HG03565 (cell line): ENCODE measurements around the gene SUSD1.

Source experiments
- ATAC-seq: cut with Tn5 transposase; IDR thresholded peaks from one replicate; pipeline ENCODE4 v1.9.1; 2021; ENCODE audit warnings: mild to moderate bottlenecking, moderate library complexity; ENCODE audit not compliant: unreplicated experiment

SUSD1 gene

DNA sequence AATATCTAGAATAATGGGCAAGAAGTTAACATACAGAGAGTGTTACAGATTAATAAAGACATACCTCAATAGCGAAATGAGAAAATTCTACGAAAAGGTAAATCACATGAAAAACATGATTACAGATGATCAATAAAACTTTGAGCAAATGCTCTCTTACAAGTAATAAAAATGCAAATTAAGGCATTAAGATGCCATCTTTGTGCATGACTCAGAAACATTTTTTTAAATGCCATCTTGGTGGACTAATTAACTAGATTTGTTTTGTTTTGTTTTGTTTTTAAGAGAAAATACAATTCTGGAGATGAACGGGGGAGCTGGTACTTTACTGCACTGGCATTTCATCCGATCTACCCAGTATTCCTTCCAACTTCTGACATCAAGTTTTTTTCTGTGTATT is 130.2 kb downstream of the SUSD1 start:
- no peak for ATAC-seq

GRCh38 chr9:112044186-112044585 is 130.9 kb downstream of the SUSD1 start:
- ATAC-seq: no peak

DNA sequence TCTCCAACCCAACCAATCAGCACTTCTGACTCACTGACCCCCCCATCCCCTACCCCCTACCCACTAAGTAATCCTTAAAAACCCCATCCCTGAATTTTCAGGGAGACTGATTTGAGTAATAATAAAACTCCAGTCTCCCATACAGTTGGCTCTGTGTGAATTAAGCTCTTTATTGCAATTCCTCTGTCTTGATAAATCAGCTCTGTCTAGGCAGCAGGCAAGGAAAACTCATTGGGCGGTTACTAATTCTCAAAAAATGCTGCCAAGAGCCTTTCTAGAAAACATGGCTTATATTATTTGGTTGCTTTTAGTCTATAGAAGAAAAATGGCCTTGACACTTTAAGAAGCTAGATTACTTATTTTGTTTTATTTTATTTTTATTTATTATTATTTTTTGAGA is 131.7 kb downstream of the SUSD1 start:
- no peak for ATAC-seq

DNA sequence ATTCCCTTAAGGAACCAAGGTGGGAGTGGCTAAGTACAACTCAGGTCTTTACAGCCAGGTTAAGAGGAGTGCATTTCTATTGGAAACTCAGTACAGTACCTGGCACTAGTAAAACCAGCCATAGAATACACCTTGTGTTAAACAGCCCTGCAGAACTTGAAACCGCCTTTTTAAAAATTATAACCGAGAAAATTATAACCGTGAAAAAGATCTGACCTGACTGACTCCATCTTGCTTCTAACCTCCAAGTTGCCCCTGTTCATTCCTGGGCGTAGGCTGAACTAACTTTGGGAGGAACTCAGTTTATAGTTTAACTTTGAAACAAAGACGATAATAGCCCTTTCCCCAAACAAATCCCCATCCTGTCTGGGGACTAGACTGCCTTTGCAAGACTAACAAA is 132.3 kb downstream of the SUSD1 start:
- no peak for ATAC-seq

DNA sequence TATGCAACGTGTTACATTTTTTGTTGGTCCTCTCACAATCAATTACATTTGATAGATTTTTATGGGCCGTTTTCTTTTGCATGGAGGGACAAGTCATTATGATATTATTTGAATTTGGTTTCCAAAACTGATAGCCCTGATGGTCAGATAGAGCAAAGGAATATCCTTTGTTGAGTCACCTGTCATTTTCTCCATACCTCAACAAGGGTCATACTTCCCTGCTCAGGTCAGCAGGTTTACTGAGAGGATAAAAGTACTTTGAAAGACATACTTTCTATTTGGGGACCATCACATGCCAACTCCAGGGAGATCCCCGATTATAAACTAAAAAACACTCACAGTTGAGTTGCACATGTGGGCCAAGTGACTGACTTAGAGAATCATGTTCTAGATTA is 132.9 kb downstream of the SUSD1 start:
- no peak for ATAC-seq

DNA sequence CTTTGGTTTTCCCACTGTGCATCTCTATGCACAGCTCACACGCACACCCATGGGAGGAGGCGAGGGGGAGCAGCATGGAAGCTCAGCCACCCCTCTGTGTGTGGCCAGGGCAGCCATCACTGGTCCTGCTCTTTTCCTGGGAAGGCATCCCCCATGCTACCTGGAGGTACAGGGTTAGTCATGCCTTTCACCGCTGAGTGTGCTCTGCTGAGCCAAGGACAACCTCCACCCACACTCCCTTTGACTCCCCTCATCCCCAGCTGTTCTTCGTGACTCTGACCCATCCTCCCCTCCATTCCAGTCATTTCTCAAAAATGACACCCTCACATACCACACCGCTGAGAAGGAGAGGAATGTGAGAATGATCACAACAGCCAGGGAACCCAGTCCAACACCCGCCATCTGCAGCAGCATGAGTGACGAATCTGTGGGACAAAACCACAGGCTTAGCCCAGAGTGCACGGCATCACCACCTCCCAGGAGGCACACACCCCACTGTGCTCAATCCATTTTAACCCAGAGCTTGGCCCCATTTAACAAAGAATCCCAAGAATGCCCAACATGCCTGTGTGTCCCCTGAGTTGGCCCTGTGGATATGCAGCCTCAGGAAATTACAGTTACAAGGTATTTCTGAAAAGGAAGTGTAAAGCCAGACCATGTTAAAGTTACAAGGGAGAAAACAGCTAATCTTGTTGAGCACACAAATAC is 133.4 kb downstream of the SUSD1 start:
- no peak for ATAC-seq

GRCh38 chr9:112041199-112041535 is 133.9 kb downstream of the SUSD1 start:
- no peak for ATAC-seq

DNA sequence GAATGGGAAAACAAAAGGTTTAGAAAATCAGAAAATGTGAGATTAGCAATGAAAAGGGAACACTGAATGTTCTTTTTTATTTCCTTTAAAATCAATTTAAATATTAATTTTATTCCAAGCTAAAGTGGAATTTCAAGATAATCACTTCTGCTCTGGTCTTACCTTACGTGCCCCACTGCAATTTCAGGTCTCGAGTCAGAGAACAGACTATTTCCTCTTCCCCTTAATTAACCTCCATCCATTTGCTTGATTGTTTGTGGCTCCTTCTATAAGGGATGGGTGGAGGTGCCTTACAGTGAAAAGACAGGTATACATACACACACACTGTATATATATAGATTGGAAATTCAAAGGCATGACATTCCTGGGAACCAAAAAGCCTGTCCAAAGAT is 137.1 kb downstream of the SUSD1 start:
- no peak for ATAC-seq

DNA sequence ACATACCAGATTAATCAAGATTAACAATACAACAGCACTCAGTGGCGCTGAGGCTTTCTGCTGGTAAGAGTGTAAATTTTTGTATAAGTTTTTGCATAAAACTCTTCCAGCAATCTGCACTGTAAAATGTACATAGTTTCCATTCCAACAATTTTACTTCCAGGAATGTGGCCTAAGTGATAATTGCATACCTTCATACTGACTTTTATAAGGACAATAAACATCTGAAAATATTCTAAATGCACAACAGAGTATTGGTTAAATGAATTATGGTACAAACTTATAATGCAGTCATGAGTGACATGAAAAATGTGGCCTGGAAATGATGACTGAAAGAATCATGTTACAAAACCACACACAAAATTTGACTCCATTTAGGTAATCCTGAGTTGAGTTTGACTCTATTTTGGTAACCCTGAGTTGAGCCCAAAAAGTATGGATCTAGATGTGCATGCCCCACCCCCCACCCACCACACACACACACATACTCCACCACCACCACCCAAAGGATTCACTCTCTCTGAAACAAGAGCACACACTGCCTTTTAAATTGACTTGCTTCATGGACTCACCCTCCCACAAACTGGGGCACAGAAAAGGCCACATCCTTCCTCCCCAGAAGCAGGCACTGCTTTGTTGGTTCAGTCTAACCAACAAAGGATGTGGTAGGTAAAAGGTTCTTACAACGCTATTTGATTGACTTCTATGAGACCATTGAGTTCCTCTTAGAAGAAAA is 137.6 kb downstream of the SUSD1 start:
- no peak for ATAC-seq

DNA sequence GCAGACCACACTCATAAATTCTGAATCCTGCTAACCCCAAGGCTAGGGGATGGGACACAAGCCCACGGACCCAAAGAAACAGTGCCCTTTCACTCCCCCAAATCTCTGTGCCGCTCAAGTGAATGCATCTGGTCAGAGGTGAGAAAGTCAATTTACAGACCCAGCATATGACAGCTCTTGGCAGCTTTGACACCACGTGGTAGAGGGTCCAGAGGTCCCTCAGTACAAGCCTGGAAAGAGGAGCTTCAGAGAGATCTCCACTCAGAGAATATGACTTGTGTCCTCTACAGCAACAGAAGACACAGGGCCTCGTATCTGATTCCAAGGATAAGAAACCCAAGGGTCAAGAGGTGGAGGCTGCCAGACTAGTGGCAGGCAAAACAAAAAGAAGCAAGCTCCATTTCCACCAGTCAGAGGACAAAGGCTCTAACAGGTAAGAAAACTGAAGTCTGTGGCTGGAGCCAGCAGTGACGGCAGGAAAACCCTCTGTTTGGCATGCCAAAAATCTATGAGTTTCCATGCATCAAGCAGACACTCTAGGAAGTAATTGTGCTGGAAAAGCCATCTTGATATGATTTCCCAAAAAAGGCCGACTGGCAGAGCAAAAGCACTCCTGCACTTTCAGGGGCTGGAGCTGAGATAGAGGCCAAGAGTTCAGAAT is 139.8 kb downstream of the SUSD1 start:
- no peak for ATAC-seq

DNA sequence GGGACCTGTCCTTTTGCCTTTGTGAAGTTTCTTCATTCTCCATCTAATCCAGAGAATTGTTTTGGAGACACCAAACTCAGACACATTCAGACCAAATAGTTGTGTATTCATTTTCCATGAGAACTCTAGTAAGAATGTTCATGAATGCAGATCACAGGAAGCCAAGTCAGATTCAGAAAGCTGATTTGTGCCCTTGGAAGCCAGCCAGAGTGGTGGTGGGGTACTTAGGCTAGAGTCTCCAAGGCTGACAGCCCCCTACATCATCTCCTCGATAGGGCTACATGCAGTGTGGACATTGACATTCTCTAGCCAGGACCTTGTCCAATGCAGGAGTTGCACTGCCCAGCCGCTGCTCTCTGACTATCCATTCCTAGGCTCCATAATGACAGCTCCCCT is 140.9 kb downstream of the SUSD1 start:
- ATAC-seq: no peak

DNA sequence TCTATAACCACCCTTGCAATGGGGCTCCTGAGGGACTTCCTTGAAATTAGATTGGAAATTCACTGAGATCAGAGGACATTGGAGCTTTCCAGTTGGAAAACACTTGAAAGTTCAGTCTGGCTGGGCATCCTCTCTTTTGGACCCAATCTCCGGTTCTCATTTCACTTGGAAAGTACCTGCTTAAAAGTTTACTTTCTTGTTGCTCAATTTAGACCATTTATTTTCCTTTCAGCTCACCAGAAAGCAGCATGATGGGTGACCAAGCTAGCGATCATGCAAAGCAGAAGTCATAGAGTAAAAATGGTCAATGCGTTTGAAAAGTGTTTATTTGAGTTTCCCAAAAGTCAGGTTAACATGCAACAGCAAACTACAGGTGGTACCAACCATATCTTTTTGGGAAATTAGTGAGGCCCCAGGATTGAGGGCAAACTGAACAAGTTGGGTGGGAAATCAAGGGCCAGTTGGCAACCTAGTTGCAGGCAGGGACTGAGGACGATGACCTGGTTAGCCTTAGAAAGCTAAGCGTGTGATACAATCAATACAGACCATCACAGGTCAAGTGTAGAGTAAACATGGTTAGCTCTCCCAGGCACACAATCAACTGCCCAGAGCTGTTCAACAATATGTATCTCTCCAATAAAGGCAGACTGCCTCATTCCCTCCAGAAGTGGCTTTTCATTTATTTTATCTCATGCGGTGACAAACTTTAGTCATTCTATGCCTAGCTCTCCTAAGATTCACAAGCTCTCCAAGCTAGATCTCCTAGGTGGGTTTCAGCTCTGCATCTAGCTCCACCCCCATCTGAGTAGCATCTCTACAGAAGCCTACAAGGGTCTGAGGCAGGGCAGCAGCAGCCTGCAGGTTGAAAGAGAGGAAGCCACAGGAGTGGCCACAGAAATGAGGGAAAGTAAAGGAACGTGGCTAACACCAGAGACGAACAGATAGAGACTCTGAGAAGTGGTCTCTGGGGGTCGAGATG is 141.6 kb downstream of the SUSD1 start:
- no peak for ATAC-seq

DNA sequence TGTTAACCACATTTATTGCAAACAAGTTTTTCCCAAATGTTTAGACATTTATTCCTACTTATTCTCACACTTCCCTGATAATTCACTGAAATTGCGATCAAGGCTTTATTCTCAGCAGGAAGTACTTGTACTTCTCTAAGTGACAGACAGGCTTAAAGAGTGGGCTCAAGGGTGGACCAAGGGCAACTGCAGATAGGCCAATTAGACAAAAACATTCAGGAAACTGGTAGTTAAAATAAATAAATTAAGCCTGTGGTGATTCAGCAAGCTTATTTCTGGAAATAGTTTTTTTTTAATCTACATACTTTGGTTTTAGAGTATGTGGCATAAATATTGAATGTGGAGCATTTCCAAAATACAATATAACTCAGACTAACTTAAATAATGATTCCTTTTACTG is 142.4 kb downstream of the SUSD1 start:
- no peak for ATAC-seq

DNA sequence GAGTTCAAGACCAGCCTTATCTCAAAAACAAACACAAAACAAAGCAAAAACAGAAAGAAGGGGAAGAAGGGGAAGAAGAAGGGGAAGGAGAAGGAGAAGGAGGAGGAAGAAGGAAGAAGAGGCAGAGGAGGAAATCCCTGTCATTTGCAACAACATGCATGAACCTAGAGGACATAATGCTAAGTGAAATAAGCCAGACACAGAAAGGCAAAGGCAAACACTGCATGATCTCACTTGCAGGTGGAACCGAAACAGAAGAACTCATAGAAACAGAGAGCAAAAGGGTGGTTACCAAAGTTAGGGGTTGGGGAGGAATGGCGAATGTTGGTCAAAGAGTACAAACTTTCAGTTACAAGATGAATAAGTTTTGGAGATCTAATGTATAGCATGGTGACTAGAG is 143.1 kb downstream of the SUSD1 start:
- peak; percentile 37 for ATAC-seq

- ATAC-seq: no peak
These were observed 143.7 kb downstream of the SUSD1 start for GRCh38 chr9:112031400-112031799.

GRCh38 chr9:112029921-112030444 is 145.1 kb downstream of the SUSD1 start:
- no peak for ATAC-seq

DNA sequence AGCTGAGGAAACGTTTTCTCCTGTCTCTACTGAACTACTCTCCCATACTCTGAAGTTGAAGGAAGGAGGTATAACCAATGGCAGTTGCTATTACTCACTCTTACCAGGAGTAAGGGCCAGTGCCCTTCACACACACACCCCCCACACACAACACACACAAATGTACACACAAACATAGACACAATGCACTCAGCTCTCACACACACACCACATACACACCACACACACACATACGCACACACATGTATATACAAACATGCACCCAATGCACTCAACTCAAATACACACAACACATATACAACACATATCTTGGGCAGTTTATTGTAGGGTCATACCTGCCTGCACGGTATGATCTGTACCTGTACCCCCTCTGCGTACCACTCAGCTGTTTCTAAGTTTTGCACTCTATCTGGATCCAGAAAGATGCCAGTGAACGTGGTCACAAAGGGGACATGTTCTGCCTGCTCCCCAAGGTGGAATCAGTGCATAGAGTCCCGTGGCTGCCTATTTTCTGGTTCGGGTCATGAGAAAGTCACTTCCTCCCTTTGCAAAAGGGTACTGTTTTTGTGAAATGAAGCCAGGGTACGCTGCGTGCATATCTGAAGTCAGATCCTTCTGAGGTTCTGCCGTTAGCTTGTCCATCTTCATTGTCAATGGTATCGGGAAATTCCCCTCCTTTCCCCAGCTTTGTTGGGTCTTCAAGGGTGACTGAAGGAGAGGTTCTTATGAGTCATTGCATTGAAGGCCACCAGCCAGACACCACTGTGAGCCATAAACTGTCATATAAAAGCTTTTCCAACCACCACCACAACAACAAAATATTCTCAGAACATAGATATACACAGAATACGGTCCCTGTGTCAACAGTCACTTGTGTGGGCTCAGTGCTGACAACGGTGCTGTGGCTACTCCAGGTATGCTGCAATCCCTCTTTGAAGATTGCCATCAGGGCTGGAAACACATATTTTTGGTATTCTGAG is 146.6 kb downstream of the SUSD1 start:
- ATAC-seq: peak; percentile 46

DNA sequence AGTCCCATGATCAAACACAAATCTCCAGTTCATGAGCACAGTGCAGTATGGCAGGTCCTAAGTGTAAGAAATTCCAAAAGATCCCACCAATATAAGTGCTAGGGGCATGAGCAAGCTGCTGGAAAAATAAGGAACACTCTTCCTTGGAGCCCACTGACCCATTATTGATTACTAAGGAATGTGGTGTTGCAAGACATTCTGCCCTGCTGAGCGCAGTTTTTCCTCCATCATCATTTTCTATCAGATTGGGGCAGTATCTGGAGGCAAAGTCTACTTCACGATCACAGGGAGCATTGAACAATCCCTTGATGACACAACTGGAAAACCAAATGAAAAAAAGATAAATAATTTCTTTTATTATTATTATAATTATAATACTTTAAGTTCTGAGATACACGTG is 149.2 kb downstream of the SUSD1 start:
- ATAC-seq: no peak

- no peak for ATAC-seq
These were observed 153.4 kb downstream of the SUSD1 start for GRCh38 chr9:112021742-112022141.
